Measurements from ENCODE around the gene BTG2.
A peak's percentile ranks its signal among the peaks of the same experiment; 100 is the strongest.
"Not testable (repeated sequence)": the region's sequence is repeated elsewhere in the genome, so short reads cannot be mapped to it uniquely, and the experiment has no call there.

The BTG2 gene

DNA sequence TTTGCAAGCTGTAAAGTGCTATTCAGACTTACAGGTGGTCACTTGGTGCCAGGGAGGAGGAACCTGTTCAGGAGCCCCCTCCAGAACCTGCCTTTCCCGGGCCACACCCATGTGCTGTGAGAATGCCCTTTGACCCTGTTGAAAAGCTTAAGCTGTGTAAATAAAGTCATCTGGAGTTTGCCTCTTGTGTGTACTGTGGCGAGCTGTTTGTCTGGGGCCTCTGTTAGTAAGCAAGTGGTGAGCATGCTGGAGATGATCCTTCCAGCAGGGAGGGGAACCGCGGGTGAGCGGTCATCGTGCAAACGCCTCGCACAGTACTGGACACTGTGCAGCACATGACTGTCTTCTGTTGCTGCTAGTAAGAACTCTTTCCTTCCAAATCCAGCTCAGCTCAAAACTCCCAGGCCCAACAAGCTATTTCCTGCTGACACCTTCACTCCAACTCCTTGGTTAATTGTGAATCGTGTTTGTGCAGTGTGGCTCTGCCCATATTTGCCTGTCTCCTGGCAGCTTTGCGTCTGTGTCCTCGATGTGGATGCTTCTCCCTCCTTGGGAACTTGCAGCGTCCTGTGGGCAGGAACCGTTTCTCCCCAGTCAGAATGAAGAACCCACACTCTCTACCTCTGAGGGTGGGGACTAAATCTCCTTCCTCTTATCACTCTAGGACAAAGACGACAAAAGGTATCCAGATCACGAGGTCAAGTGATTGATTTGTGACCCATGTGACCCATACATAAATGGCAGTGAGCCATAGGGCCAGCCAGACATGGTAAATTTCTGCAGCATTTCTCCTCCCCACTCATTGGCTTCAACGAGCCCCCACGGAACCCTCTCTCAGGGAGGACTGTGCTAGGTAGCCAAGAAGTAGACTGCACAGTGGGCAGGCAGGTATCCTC, 13.9 kb upstream of the BTG2 start:
- no peak for DNase-seq (ENCODE audit: low spot score)

DNA sequence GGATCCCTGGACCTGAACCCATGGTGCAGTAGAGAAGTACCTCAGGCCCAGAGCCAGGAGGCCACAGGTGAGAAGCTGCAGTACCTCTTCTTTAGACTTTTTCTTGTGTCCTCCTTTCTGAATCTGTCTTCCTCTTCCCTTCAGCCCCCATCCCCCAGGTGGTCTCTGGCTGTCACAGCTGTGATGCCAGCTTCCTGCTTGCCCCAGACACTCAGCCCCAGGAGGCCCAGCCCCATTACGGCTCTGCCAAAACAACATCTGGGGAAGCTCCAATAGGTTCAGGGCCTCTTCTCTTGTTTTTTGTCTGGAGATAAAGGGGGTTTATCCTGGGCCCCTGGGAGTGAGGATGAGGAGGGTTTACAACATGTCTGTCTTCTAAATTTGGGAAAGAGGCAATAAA, 9.5 kb upstream of the BTG2 start:
- no peak for DNase-seq (ENCODE audit: low spot score)

DNA sequence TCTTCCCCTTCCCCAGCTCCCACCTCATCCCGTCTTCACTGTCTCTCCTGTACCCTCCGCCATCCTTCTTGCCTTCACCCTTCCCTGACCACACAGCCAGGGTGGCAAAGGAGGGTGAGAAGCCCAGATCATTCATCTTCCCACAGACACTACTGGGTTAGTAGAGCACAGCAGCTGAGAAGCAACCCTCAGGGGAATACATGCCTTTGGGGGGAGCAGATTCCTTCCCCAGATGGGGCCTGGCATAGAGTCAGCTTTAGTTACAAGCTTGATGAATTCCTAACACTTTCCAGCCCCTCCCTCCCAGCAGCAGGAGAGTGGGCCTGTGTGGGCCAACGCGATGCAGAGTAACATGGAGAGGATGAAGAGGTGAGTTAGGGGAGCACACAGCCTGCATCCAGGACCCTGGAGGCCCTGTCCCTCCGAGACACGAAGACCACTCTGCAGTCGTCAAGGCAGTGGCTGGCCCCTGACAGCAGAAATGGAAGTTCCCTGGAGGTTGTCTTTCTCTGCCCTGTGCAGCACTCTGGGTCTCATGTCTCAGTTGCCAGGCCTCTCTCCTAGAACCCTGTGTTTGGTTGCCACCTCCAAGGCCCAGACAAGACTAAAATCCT, 8.8 kb upstream of the BTG2 start:
- no peak for DNase-seq (ENCODE audit: low spot score)

DNA sequence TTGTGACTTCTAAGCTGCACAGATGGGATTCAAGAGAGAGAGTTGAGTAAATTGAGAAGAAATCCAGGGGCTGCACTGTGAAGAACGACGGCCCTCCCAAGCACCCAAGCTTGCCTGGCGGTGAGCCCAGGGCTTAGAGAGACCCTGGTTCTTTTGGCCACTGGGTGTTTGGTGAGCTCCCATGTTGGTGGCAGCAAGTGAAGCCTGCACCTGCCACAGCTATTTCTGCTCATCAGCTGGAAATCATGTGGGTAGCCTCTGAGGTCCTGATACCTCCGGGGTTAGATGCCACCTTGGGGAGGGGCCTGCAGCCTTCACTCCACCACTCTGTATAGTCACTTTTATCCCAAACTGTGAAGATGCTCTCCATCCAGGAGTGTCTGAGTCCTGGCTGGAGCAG, 6.2 kb upstream of the BTG2 start:
- no peak for DNase-seq (ENCODE audit: low spot score)

DNA sequence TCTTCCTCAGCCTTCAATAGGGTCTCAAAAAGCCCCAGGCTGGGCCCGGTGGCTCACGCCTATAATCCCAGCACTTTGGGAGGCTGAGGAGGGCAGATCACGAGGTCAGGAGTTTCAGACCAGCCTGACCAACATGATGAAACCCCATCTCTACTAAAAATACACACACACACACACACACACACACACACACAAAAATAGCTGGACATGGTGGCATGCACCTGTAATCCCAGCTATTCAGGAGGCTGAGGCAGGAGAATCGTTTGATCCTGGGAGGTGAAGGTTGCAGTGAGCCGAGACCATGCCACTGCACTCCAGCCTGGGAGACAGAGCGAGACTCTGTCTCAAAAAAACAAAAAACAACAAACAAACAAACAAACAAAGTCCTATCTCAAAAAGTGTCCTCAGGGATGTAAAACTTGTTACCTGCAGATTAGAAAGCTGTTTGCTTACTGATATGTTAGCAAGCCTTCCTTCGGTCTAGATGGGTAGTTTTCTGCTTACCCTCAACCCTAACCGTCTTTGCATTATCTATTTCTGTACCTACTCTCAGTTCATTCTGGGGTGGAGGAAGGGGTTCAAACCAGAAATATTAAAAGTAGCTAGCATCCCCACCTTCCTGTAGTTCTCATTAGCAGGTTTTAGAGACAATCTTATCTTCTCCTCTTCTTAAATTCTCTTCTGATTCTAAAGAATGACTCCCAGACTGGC, 5.4 kb upstream of the BTG2 start:
- DNase-seq (ENCODE audit: low spot score) = peak; percentile 27

DNA sequence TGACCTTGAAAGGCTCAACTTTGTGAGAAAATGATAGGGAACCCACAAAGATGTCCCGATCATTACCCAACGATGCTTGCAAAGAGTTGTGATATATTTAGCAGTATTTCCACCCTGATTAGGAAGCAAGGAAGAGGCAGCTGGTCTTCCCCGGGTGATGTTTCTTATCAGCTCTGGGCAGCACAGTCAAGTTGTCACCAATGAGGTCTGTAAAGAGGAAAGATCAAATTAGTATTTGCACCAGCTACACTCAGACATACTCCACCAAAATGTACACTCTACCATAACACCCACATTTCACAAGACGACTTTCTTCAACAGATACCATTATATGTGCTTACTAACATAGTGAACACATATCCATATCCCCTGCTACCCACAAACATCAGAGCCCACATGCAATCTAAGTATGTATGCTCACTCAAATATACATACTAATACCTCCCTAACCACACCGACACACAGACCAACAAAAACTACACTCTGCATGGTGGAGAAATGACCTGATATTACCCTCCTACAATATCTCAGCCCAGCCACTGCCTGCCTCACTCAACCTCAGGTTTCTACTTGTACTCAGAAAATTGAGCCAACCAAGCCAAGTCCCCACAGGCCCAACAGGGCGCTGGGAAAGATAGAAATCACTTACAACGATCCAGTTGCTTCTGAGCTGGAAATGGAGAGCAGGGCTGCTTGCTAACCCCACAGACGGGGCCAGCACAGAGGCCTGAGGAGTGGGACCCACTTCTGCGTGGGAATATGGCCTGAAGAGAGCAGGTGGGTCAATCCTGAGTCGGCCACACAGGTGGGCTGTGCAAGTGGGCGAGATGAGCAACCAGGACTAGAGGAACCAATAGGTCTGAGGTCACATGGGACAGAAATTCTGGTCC, 4.6 kb upstream of the BTG2 start:
- DNase-seq (ENCODE audit: low spot score) = peak; percentile 72

DNA sequence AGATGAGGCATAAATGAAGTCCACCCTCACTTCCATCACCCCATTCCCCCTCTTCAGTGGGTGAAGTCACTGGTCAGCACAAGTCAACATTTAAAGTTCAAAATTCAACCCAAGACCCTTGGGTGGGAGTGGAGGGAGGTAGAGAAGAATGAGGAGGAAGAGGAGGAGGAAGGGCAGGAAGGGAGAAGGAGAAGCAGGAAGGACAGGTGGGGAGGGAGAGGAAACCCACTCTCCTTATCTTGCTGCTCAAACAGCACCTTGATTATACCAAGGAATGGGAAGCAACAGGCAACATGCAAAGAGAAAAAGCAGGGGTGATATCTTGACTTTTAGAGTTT, 4.0 kb upstream of the BTG2 start:
- DNase-seq (ENCODE audit: low spot score) = no peak

DNA sequence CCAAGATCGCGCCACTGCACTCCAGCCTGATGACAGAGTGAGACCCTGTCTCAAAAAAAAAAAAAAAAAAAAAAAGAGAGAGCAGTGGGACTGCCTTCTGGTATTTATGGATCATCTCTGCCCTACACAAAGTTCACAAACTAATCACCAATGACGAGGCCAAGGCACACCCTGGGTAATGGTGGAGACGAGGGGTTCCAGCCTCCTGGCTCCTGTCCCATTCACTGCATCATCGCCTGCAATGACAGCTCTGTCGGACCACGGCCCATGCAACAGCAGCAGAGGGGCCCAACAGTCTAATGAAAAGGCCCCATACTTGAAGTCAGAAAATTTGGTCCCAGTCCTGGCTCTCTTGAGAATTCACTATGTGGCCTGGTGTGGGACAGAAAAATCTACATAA, 2.9 kb upstream of the BTG2 start:
- no peak for DNase-seq (ENCODE audit: low spot score)

DNA sequence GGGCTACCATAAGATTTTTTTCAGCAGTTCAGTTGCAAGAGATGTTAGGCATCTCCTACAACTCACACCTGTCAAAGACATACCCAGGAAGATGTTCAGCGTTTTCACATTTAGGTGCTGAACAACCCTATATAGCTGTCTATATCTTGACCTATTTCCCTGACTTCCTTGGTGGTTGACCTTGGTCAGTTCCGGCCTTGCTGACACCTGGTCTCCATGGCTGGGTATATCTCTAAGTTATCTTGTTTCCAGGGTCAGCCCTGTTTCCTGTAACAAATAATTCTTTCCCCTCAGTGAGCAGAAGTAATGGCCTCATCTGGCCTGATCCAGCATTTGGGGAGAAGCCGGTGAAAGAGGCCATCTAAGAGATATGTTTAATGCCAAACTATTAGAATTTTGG, 2.4 kb upstream of the BTG2 start:
- DNase-seq (ENCODE audit: low spot score) = no peak

DNA sequence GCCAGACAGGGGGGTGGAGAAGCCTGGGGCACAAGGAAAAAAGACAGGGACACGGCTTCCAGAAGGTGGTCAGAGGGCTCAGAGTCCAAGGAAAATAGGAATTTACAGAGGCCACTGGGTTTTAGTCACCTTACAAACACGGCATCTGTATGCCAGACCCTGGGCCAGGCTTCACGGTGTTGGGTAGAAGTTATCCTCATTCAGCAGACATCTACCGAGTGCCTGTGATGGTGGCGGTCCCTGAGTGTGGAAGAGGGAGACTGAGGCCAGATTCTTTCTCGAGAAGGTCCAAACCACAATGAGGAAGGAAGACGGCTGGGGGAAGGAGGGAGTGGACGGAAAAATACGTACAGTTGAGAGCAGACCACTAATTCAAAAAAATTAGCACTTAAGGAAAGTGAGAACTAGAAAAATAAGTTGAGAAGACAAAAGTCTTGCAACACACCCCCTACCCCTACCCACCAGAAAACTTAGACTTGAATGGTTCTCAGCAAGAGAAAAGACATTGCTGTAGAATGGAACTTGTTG, 864 bp upstream of the BTG2 start:
- DNase-seq (ENCODE audit: low spot score) = no peak

DNA sequence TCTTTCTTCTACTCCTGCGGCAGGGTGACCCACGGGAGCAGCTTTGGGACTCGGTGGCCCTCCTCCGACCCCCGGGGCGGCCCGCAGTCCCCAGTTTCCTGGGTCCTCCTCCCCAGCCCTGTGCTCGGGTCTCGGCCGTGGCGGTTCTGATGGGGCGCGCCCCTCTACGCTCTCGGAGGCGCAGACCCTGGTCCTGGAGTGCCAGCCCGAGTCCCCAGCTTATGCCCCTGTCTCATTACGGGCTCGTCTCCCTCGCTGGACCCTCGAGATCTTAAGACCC, 430 bp downstream of the BTG2 start:
- no peak for DNase-seq (ENCODE audit: low spot score)

DNA sequence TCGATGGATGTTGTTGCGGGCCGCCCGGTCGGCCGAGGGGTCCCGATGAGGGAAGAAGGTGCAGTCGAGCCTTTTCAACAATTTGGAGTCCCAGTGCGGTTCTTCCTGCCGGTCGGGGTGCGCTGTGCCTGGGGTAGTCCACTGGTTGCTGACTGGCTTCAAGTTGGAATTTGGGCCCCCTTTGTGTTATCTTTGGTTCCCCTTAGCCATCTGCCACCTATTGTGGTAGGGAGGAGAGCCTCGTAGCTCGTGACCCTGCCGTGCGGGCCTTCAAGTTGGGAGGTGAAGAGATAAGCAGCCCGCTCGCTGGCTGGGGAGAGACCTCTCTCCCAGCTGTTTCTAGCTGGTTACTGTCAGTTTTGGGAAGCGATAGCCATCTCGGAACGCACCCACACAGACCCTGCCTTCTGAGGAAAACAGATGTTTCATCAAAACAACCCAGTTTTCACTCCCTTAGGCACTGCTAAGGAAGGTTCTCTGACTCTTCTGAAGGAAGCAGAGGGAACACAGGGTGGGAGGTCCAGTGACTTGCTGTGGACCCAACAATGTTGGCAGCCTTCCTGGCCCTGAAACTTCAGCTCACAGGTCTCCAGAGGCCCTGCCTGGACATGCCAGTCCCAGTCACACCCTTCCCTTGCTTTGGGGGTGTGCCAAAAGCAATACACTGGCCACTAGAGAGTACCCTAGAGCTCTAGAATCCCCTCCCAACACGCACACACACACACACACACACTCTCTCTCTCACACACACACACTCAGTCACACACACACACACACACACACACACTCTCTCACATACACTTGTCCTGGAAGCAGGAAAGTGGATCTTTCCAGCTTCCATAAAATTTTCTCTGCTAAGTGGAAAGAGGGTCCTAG, 1.0 kb downstream of the BTG2 start:
- peak; percentile 84 for DNase-seq (ENCODE audit: low spot score)

DNA sequence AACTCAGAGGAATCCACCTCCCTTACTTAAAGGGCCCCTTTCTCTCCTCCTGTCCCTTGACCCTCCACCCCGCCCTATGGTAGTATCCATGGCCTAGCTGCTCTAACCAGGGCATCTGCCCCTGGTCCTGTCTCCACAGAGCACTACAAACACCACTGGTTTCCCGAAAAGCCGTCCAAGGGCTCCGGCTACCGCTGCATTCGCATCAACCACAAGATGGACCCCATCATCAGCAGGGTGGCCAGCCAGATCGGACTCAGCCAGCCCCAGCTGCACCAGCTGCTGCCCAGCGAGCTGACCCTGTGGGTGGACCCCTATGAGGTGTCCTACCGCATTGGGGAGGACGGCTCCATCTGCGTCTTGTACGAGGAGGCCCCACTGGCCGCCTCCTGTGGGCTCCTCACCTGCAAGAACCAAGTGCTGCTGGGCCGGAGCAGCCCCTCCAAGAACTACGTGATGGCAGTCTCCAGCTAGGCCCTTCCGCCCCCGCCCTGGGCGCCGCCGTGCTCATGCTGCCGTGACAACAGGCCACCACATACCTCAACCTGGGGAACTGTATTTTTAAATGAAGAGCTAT, 1.7 kb downstream of the BTG2 start:
- DNase-seq (ENCODE audit: low spot score) = peak; percentile 35

DNA sequence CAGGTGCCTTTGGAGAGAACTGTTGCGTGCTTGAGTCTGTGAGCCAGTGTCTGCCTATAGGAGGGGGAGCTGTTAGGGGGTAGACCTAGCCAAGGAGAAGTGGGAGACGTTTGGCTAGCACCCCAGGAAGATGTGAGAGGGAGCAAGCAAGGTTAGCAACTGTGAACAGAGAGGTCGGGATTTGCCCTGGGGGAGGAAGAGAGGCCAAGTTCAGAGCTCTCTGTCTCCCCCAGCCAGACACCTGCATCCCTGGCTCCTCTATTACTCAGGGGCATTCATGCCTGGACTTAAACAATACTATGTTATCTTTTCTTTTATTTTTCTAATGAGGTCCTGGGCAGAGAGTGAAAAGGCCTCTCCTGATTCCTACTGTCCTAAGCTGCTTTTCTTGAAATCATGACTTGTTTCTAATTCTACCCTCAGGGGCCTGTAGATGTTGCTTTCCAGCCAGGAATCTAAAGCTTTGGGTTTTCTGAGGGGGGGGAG, 2.4 kb downstream of the BTG2 start:
- no peak for DNase-seq (ENCODE audit: low spot score)

DNA sequence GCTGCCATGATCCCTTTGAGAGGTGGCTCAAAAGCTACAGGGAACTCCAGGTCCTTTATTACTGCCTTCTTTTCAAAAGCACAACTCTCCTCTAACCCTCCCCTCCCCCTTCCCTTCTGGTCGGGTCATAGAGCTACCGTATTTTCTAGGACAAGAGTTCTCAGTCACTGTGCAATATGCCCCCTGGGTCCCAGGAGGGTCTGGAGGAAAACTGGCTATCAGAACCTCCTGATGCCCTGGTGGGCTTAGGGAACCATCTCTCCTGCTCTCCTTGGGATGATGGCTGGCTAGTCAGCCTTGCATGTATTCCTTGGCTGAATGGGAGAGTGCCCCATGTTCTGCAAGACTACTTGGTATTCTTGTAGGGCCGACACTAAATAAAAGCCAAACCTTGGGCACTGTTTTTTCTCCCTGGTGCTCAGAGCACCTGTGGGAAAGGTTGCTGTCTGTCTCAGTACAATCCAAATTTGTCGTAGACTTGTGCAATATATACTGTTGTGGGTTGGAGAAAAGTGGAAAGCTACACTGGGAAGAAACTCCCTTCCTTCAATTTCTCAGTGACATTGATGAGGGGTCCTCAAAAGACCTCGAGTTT, 3.1 kb downstream of the BTG2 start:
- DNase-seq (ENCODE audit: low spot score) = no peak

DNA sequence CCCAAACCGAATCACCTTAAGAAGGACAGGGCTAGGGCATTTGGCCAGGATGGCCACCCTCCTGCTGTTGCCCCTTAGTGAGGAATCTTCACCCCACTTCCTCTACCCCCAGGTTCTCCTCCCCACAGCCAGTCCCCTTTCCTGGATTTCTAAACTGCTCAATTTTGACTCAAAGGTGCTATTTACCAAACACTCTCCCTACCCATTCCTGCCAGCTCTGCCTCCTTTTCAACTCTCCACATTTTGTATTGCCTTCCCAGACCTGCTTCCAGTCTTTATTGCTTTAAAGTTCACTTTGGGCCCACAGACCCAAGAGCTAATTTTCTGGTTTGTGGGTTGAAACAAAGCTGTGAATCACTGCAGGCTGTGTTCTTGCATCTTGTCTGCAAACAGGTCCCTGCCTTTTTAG, 3.6 kb downstream of the BTG2 start:
- DNase-seq (ENCODE audit: low spot score) = peak; percentile 33

DNA sequence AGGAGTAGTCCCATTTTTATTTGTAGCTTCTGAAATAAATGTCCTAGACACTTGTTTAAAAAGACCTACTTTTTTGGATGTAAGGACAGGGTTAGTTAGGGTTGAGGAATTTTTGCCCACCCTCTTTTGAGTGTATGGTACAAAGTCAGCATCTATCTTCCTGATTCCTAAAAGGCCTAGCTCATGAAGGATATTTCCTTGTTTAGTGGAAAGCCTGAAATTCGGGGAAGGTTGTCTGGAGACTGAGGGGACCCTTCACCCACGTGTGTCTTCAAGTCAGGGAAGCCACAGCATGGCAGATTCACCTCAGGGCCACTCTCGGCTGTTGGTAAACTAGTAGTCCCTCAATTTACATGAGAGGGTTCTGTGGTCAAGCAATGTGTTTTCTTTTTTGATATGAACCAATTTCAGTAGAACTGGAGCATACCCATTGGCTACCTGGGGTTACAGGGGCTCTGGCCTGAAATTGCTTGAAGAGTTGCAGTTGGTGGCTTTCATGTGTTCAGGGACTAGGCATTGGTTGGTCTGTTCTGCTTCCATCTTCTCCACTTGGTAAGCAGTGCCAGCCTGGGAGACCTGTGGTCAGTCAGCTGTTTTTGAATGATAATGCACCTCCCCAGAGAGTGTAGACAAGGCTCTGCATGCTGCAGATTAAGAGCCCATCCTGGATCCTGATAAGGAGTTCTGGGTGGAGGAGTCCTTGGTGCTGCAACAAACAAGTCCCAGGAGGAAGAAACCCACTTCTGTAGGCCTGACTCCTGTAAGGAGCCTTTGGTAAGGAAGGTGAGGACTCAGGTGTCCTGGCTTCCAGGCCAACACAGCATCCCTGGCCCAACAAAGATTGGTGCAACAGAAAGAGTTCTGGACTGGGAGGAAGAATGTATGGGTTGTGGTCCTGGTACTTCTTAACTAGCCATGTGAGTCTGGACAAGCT, 6.3 kb downstream of the BTG2 start:
- DNase-seq (ENCODE audit: low spot score) = peak; percentile 93

DNA sequence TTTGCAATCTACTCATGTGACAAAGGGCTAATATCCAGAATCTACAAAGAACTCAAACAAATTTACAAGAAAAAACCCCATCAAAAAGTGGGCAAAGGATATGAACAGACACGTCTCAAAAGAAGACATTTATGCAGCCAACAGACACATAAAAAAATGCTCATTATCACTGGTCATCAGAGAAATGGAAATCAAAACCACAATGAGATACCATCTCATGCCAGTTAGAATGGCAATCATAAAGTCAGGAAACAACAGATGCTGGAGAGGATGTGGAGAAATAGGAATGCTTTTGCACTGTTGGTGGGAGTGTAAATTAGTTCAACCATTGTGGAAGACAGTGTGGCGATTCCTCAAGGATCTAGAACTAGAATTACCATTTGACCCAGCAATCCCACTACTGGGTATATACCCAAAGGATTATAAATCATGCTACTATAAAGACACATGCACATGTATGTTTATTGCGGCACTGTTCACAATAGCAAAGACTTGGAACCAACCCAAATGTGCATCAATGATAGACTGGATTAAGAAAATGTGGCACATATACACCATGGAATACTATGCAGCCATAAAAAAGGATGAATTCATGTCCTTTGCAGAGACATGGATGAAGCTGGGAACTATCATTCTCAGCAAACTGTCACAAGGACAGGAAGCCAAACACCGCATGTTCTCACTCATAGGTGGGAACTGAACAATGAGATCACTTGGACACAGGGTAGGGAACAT, 8.9 kb downstream of the BTG2 start:
- not testable (repeated sequence) for DNase-seq (ENCODE audit: low spot score)

Measured in hematopoietic multipotent progenitor cell treated with erythropoietin and hydrocortisone succinate and interleukin-3 and kit ligand, for 15 days (in vitro differentiated cells).